H4 (cell line): ENCODE results near the gene PRUNE2. TPM values are rescaled to one million over a fixed set of nuclear protein-coding genes. Genes with fewer than 3 reads are reported as not detected.
A peak's percentile ranks its signal among the peaks of the same experiment; 100 is the strongest.
"Not testable (repeated sequence)": the region's sequence is repeated elsewhere in the genome, so short reads cannot be mapped to it uniquely, and the experiment has no call there.

Experiments
- DNase-seq: peaks from one replicate; pipeline ENCODE4 v3.0.0-alpha.2; 2015; ENCODE audit warnings: low spot score
- total RNA-seq: library from RNA; depleted of rRNA; stranded (reverse); fragments of >200 nt; shearing (Covaris generic); gene quantifications from 2 replicates; pipeline ENCODE4 v1.2.3, GENCODE V29; 2014; rRNA removed

Gene PRUNE2, protein sequence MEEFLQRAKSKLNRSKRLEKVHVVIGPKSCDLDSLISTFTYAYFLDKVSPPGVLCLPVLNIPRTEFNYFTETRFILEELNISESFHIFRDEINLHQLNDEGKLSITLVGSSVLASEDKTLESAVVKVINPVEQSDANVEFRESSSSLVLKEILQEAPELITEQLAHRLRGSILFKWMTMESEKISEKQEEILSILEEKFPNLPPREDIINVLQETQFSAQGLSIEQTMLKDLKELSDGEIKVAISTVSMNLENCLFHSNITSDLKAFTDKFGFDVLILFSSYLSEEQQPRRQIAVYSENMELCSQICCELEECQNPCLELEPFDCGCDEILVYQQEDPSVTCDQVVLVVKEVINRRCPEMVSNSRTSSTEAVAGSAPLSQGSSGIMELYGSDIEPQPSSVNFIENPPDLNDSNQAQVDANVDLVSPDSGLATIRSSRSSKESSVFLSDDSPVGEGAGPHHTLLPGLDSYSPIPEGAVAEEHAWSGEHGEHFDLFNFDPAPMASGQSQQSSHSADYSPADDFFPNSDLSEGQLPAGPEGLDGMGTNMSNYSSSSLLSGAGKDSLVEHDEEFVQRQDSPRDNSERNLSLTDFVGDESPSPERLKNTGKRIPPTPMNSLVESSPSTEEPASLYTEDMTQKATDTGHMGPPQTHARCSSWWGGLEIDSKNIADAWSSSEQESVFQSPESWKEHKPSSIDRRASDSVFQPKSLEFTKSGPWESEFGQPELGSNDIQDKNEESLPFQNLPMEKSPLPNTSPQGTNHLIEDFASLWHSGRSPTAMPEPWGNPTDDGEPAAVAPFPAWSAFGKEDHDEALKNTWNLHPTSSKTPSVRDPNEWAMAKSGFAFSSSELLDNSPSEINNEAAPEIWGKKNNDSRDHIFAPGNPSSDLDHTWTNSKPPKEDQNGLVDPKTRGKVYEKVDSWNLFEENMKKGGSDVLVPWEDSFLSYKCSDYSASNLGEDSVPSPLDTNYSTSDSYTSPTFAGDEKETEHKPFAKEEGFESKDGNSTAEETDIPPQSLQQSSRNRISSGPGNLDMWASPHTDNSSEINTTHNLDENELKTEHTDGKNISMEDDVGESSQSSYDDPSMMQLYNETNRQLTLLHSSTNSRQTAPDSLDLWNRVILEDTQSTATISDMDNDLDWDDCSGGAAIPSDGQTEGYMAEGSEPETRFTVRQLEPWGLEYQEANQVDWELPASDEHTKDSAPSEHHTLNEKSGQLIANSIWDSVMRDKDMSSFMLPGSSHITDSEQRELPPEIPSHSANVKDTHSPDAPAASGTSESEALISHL (N-terminal part only)
- total RNA-seq = 3.8 and 3.9 TPM in 2 replicates

DNA sequence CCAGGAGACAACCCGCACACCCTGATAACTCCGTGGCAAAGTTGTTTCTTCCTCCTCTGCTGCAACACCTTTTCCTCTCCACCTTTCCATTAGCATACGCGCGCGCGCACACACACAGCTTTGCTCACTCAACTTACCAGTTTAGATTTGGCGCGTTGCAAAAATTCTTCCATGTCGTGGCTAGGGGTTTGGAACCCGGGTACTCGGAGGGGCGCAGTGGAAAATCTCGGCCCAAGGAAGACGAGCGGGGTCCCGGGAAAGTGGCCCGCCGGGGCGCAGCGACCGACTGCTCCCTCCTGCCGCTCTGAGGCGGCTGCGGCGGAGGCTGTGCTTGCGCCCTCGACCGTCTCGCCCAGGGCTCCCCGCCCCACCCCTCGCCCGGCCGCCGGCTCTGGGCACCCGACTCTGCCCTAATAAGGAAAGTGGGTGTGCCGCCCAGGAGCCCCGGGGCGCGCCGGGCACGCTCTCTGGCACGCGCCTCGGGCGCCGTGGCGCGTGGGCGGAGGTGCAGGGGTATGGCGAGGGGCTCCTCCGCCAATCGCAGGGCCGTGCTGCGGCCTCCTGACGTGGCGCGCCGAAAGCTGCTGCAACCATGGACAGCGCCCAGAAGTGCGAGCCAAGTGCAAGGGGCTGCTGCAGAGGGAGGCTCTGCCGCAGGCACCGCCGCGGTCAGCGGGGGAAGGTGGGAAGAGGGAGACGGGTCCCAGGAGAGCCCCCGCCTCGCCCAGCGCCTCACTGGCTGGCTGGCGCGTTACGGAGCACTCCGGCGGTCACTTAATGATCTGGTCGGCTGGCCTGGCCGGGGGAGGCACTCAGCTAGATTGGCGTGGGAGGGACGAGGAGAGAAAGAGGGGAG, at the start of gene PRUNE2:
Gene PRUNE2 (minus strand): TSS at position 324 of the 856 bp plus-strand sequence. CDS start 151 bp downstream, at position 173.
- peak; percentile 84 for DNase-seq

DNA sequence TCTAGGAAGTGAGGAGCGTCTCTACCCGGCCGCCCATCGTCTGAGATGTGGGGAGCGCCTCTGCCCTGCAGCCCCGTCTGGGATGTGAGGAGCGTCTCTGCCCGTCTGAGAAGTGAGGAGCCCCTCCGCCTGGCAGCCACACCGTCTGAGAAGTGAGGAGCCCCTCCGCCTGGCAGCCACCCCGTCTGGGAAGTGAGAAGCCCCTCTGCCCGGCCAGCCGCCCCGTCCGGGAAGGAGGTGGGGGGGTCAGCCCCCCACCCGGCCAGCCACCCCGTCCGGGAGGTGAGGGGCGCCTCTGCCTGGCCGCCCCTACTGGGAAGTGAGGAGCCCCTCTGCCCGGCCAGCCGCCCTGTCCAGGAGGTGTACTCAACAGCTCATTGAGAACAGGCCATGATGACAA, 49.5 kb upstream of the PRUNE2 start:
- not testable (repeated sequence) for DNase-seq

DNA sequence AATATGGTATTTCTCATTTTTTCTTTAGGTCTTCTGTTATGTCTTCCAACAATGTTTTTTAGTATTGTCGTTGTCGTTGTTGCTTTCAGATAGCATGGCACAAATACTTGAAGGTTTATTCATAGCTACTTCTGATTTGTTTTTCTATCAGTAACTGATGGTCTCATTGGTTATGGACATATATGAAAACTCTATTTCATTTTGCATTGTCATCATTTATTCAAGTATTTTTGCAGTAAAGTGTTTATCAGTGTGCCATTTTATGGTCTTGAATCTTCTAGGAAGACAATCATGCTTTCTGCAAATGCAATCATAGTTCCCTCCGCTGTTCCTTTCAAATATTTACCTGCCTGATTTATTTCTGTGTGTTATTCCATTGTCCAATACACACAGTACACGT, 44.0 kb upstream of the PRUNE2 start:
- DNase-seq = no peak

DNA sequence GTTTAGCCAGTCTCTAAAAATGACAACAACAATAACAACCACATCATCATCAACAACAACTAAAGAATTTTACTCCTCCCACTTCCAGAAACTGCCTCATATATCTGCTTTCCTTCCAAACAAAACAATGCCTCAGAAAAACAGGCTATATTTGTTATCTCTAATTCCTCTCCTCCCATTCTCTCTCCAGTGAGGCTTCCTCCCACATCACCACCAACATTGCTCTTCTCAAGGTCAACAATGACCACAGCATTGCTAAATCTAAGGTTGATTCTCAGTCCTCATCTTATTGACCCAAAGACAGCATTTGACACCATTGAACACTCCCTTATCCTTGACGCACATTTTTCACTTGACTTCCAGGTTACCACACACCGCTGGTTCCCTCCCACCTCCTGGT, 38.1 kb upstream of the PRUNE2 start:
- DNase-seq = no peak

DNA sequence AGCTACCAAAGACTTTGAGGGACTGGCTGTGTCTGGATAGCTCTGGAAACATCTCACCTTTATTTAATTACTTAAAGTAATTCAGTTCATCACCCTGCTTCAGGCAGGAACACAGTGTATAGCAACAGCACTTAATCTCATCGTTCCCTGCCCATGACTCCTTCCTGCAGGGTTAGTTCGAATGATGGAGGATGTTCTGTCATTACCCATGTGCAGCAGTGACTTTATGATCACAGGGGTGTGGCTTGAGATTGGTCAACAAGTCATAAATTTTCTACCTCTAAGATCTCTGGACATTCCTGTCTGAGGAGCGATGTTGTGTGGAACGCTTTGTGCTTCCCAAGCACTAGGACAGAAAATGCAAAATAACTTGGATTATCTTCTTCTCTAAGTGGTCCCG, 37.1 kb upstream of the PRUNE2 start:
- DNase-seq = no peak

DNA sequence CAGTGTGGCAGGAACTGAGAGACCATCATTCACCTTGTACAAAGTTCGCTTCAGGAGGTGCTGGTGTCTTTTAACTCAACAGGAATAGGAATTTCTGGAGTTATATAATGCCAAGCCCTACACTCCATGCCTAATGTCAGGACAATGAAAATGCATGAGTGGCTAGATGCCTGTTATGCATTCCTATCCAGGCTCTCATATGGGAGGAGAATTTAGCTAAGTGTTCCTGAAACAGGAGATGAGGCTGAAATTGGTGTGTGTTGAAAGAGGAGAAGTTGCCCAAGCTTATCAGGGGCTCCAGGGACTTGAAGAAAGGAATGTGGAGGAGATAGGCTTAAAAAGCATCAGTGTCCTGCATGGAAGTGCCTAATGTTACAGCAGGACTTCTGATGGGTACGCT, 26.8 kb upstream of the PRUNE2 start:
- DNase-seq = no peak

DNA sequence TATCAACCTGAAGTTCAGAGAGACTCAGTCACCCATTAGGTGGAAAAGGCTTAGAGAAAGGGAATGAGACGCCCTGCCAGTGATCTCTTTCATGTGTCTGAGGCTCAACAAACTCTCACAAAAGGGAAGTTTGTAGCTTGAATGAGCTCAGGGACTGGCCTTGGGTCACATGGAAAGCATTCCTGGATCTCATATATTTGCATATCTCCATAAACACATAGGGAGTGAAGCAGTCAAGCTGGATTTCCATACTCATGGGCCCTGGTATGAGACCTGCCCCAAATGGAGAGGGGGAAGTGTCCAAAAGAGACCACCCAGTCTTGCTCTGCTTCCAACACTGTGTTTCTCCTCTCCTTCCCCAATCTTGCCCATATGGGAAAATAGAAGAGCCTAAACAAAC, 26.4 kb upstream of the PRUNE2 start:
- no peak for DNase-seq

DNA sequence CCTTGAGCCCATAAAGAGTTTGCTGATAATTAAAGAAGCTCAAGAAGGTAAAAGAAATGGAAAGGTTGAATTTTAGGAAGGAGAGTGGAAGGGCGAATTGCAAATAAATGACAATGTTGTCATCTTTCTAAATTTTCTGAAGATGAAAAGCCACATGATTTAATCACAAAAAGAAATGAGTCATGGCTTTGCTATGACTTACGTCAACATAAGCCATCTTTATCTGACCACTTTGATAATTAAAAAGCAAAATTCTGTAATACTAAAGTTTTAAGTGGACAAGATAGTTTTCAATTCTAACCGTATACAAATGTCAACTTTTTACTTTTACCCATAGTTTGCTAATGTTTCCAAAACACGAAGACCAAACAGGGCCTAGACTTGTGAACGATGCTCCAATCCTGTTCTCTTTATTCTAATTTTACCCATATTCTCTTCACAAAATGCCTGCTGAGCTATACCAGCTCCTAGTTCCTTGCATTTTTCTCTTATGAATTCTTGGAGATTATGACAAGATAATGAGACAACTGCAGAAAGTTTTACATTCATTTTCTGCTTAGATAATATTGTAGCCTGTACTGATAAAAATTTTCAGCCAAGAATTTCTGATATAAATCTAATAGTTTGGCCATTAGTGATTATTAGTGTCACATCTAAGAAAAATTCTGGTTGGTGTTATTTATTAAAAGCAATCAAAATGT, 21.8 kb upstream of the PRUNE2 start:
- no peak for DNase-seq

DNA sequence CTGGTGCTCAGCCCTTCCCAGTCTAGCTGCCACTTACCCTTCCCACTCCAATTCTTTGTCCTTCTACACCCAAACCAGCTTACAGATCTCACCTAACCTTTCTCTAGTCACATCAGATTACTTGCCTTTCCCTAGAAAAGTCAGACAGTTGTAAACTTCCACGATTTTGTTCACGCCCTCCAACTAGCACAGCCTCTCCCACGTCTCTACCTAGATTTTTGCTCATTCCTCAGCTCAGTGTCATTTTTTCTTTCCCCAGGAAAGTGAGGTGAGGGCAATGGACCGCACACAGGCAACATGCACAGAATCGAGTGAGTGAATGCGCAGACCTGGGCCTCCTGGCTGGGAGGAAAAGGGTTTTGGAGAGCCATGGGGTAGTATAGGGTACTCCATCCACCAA, 20.9 kb upstream of the PRUNE2 start:
- no peak for DNase-seq

DNA sequence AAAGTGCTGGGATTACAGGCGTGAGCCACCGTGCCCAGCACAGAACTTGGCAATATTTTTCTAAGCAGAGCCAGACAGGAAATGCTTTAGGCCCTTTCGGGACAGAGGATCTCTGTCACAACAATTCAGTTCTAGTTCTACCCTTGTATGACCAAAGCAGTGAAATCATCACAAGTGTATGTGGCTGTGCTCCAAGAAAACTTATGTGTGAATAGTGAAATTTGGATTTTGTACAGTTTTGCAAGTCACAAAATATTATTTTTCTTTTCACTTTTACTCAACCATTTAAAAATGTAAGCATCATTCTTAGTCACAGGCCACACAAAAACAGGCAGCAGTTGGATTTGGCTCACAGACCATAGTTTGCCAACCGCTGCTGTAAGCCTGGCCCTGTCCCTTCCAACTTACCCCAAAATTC, 20.4 kb upstream of the PRUNE2 start:
- DNase-seq = peak; percentile 26

DNA sequence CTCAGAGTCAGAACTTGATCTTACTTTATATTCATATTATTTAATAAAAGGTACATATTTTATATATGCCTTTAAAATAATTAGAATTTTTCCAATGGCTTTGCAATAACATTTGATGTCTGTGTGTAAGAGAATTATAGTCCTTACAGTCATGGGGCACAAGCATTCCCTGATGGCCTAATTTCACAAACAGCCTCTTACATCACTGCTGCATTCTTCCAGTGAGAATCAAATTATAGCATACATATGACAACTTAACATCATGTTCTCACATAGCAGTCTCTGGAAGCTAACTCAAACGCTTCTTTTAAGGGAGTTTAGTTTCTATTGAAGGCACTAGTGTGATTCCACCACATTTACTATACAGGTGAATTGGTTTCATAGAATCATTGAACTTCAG, 15.3 kb upstream of the PRUNE2 start:
- DNase-seq = no peak

DNA sequence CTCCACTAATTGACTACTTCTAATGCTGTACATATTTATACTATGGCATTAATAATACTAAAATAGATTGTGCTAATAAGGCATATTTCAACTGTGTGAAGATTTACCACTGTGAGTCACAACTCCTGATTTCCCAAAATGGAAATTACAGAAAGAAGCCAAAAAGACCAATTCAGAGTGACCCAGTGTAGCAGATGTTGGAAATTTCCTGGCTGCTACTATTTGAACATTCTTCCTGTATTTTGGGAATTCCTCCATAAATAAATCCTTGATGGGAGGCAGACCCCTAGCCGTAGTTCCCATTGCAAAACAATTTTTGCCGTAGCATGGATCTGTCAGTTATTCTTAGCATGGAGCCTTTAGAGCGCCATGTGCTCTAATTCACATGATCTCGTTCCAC, 11.4 kb upstream of the PRUNE2 start:
- DNase-seq = no peak

DNA sequence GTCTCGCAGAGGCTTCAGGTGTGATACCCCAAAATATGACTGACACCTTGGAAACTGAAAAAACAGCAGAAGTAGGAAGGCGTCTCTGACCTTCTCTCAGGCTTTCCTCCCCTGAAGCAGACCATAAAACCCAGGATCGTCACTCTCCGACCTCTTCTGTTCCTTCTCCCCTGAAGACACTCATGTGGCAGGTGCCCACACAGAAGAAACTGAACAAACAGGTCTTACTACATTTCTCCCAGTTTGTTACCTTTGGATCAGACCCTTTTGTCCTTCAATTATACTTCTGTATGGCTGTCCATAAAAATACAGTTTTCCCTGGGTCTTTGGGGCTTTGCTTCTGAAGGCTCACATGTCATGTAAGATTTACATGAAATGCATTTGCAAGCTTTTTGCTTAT, 10.3 kb upstream of the PRUNE2 start:
- DNase-seq = no peak

DNA sequence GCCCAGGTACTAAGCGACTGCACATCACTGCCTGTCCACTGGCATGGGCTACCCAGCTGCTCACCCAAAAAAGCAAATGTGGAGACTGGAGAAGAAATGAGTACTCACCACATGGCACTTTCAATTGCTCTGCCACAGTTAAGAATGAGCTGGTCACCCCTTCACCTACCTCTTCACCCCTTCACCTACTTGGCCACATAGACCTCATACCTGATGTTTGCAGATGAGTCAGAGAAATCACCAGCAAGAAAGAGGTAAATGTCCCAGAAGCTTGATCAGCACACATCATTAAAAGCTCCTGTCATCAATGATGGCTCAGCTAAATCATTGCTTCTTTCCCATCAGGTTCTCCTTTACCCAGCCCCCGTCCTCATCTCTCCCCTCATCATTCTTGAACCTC, 7.6 kb upstream of the PRUNE2 start:
- DNase-seq = no peak

DNA sequence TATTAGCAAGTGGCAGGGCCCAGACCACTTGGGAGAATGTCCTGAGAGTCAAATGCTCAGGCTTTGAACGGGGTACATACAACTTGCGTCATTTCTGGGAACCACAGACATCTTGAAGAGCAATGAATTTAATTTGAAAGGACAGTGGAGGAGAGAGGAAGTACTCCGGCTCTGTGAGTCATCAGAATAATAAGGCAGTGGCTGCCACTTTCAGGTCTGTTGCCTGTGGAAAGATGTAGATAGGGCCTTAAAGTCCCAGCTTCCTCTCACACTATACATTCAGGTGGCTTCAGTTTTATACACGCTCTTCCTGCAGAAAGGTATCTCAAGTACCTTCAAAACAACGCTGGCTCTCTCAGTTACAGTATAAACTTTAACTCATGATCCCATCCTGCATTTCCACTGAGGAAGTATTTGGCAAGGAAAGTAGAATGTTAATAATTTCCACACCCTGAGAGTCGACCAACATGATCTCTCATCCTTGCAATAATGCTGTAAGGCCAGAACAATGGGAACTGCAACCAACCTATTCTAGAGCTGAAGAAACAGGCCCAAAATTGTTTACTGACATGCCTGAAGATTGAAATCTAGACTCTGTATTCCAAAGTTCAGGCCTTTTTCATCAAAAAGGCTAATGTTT, 6.8 kb upstream of the PRUNE2 start:
- DNase-seq = peak; percentile 56

DNA sequence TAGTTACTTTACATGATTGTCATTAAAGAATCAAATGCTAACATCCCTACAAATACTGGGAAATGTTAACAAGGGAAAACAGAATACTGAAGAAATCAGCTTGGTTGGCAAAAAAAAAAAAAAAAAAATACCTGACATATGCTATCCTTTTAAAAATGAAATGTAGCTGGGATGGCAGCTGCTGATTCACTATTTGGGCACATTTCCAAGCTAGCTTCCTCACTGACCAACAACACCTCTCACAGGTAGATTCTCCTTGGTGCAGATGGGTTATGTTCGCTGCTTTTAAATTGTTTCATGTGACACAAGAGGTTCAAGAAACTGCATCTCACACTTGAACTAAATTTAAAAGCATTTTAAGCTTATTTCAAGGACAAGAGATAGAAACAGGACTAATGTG, 6.1 kb upstream of the PRUNE2 start:
- no peak for DNase-seq

DNA sequence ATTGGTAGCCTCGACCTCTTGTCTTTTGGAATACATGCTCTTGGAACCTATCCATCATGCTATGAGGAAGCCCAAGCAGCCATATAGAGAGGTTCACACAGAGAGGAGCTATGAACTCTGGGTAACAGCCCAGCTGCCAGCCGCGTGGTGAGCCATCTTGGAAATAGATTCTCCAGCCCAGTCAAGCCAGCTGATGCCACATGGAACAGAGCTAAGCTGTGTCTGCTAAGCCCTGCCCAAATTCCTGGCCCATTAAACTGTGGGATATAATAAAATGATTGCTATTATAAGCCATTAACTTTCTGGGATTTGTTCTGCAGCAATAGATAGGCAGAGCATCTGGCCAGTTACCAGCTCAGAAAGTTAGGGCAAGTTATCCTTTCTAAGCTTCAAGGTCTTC, 4.9 kb upstream of the PRUNE2 start:
- DNase-seq = no peak

DNA sequence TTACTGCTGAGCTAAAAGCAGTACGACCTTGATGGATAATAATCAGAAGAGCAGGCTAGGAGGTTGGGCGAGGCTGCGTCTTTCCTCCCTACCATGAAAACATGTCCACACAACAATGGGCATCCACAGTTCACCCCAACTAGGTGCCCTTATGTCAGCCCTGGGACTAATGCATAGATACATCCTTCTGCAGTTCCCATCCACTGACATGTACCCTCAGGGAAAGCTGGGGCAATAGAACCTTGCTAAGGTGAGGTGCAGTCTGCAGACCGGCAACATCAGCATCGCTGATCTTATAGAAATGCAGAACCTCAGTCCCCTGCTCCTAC, 697 bp upstream of the PRUNE2 start:
- no peak for DNase-seq

DNA sequence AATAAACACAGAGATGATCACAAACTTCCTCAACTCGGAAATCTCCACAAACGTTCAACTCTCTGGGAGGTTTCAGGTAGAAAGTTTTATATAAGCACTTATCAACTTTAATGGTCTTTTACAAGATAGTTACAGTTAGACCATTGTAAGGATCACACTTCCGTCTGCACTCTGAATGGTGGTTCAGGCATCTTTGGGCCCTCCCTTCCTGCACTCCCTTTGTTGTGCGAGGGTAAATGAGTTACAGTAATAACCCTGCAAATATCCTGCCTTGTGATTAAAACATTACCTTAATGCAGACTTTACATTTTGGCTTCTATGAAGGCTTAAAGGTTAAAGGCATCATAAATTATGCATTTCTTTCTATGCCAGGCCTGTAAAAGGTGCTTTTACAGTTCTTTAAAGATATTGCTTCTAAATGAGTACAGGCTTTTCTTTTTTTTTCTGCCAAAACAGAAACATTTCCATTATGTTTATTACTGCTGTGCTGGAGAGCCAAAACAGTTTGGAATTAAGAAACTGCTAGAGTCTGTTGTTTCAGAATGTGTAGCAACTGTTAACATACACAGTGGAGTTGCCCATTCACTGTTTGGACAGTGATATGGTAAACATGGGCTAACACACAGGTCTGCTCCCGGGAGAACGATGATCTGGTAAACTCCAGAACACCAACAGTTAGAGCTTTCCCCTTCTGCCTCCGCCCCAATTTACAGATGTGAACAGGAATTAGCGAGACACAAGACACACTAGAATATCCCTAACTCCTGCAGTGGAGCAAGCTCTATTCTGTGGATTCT, 1.1 kb downstream of the PRUNE2 start:
- DNase-seq = no peak
